ENCODE measurements around the gene HAND2.

GRCh38 chr4:173488074-173488473 lies 42.0 kb downstream of the HAND2 start:
- TF ChIP-seq CTCF (conservative IDR thresholded peaks at IDR 0.05) = no peak
- no peak for TF ChIP-seq EZH2 (IDR thresholded peaks at IDR 0.05; ENCODE audit: low read depth)
